Erythroblast (primary cell): ENCODE measurements around the gene KRTAP4-5.

Source experiments
- GATA1 ChIP-seq: IDR thresholded peaks from 2 replicates; pipeline ENCODE4 v1.6.1; 2011; ENCODE audit warnings: low read depth, mild to moderate bottlenecking, control low read depth, low read length, moderate library complexity
- POLR2A ChIP-seq: IDR thresholded peaks from 2 replicates; pipeline ENCODE4 v1.6.1; 2011; ENCODE audit warnings: mild to moderate bottlenecking, low read length

- TF ChIP-seq POLR2A (no peak), GATA1 (no peak)
These were observed 4.4 kb downstream of the KRTAP4-5 start for GRCh38 chr17:41145261-41145660.
